Articular chondrocyte of knee joint (primary cell): Measurements from ENCODE around the gene SPIN4. TPM values are rescaled to one million over a fixed set of nuclear protein-coding genes. Genes with fewer than 3 reads are reported as not detected.

Experiments used
- total RNA-seq: library from RNA; depleted of rRNA; stranded (reverse); fragments of >200 nt; gene quantifications from 2 replicates; pipeline ENCODE4 v1.2.3, GENCODE V29; 2012

SPIN4 gene
- 4.8 and 6.2 TPM in 2 replicates for total RNA-seq

DNA sequence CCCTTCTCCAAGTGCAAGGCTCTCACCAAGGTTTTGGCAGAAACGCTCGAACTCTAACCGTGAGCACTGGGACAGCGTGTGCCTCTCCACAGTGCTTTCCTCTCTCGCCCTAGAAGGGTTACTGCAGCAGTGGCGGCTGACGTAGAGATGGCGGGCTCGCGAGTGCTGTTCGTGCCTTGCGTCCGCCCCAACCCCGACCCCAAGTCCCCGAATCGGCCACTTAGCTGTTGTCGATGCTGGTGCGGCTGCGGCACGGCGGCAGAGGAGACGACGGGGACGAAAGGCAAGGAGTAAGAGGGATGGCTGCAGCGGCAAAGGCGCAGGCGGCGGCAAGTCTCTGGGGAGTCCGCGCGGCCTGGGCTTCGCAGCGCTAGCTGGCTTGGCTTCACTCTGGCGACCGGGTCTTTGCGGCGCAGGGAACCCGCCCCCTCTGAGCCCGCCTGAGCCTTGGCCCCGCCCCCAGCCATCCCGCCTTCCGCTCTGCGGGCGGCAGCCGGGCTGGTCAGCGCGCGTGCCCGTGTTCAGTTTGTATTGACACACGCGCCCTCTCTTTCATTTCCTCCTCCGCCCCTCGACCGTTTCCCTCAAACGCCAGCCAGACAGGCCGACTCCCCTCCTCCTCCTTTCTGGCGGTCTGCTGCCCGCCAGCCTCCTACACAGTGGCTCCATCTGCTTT is at the start of gene SPIN4:
TSS of gene SPIN4 (minus strand) at position 392 of the 676 bp plus-strand sequence. CDS start 513 bp downstream, outside the sequence.

